ENCODE results near the gene KNCN.

Gene KNCN

GRCh38 chr1:46516200-46516950, 35.1 kb downstream of the KNCN start:
- no peak for TF ChIP-seq CTCF (IDR thresholded peaks at IDR 0.05; ENCODE audit: low read depth, low read length, missing control alignments)
- no peak overlapping the region for H3K4me3 ChIP-seq (replicated peaks; ENCODE audit: low read depth, low read length)

GRCh38 chr1:46515576-46515975, 35.9 kb downstream of the KNCN start:
- no peak for DNase-seq (ENCODE audit: extremely low read depth, low read depth)
- no peak for TF ChIP-seq CTCF (IDR thresholded peaks at IDR 0.05; ENCODE audit: low read depth, low read length, missing control alignments)
- no peak overlapping the region for H3K4me3 ChIP-seq (replicated peaks; ENCODE audit: low read depth, low read length)

More at GRCh38 chr1:46516200-46516950, 35.1 kb downstream of the KNCN start:
- no peak for DNase-seq (ENCODE audit: extremely low read depth, low read depth)

- no peak for DNase-seq (ENCODE audit: extremely low read depth, low read depth)
- no peak for TF ChIP-seq CTCF (IDR thresholded peaks at IDR 0.05; ENCODE audit: low read depth, low read length, missing control alignments)
- H3K4me3 ChIP-seq (replicated peaks; ENCODE audit: low read depth, low read length), result no peak overlapping the region
These were observed 37.9 kb downstream of the KNCN start for GRCh38 chr1:46513536-46513935.

- no peak overlapping the region for H3K4me3 ChIP-seq (replicated peaks; ENCODE audit: low read depth, low read length)
- no peak for TF ChIP-seq CTCF (IDR thresholded peaks at IDR 0.05; ENCODE audit: low read depth, low read length, missing control alignments)
- DNase-seq (ENCODE audit: extremely low read depth, low read depth), result no peak
These were observed 38.7 kb downstream of the KNCN start for GRCh38 chr1:46512792-46513190.

GRCh38 chr1:46512135-46512791, 39.2 kb downstream of the KNCN start:
- no peak for DNase-seq (ENCODE audit: extremely low read depth, low read depth)
- no peak for TF ChIP-seq CTCF (IDR thresholded peaks at IDR 0.05; ENCODE audit: low read depth, low read length, missing control alignments)
- no peak overlapping the region for H3K4me3 ChIP-seq (replicated peaks; ENCODE audit: low read depth, low read length)

- no peak for TF ChIP-seq CTCF (IDR thresholded peaks at IDR 0.05; ENCODE audit: low read depth, low read length, missing control alignments)
- no peak for DNase-seq (ENCODE audit: extremely low read depth, low read depth)
- no peak overlapping the region for H3K4me3 ChIP-seq (replicated peaks; ENCODE audit: low read depth, low read length)
These were observed 40.5 kb downstream of the KNCN start for GRCh38 chr1:46510998-46511365.

All from HFF-Myc (cell line).